HepG2 (cell line): ENCODE measurements around the gene PEX5.

Experiments
- BHLHE40 ChIP-seq: IDR thresholded peaks from 2 replicates; pipeline ENCODE4 v1.6.1; 2011; ENCODE audit warnings: low read length, improper control_type of control experiment
- CTCF ChIP-seq: sonication (generic); formaldehyde crosslinking; IDR thresholded peaks from 2 replicates; pipeline ENCODE4 v1.5.0; 2020; ENCODE audit warnings: mild to moderate bottlenecking, missing genetic modification reagents, moderate library complexity
- FOXA1 ChIP-seq, 2 experiments: fragments of 450-650 bp in 1 of 2; sonication (generic) in 1 of 2; formaldehyde crosslinking in 1 of 2; IDR thresholded peaks; 2 replicates each; pipeline versions ENCODE4 v1.4.0 to v1.6.1; 2016 to 2020; ENCODE audit warnings: missing genetic modification reagents in 1 of 2
- GABPA ChIP-seq, 2 experiments: IDR thresholded peaks; 2 replicates each; pipeline ENCODE4 v1.6.1; 2011 to 2016; ENCODE audit warnings: low read depth in 2 of 2, low read length in 1 of 2, missing biosample characterization in 1 of 2, missing genetic modification characterization in 1 of 2
- NBN ChIP-seq: fragments of 450-650 bp; conservative IDR thresholded peaks from 2 replicates; pipeline ENCODE4 v1.6.1; 2017
- NFYB ChIP-seq: sonication (generic); formaldehyde crosslinking; IDR thresholded peaks from 2 replicates; pipeline ENCODE4 v1.4.0; 2020; ENCODE audit warnings: missing genetic modification reagents
- RAD21 ChIP-seq: fragments of 450-650 bp; formaldehyde crosslinking; IDR thresholded peaks from 2 replicates; pipeline ENCODE4 v1.5.0; 2020; ENCODE audit warnings: mild to moderate bottlenecking
- XRCC5 ChIP-seq: fragments of 200-400 bp; formaldehyde crosslinking; optimal IDR thresholded peaks from 2 replicates; pipeline ENCODE3; 2017; ENCODE audit warnings: mild to moderate bottlenecking, low read length
- ZFX ChIP-seq: sonication (generic); formaldehyde crosslinking; IDR thresholded peaks from 2 replicates; pipeline ENCODE4 v1.4.0; 2020; ENCODE audit warnings: mild to moderate bottlenecking, low read depth, missing genetic modification reagents, moderate library complexity
- ZNF207 ChIP-seq: fragments of 450-650 bp; IDR thresholded peaks from 2 replicates; pipeline ENCODE4 v1.6.1; 2016; ENCODE audit warnings: antibody characterized with exemption, borderline replicate concordance
- ZNF3 ChIP-seq: IDR thresholded peaks from 2 replicates; pipeline ENCODE4 v1.7.0; 2017; ENCODE audit warnings: inconsistent platforms
- TF ChIP-seq, protein P1 (sequence below): sonication (generic); formaldehyde crosslinking; IDR thresholded peaks from 2 replicates; pipeline ENCODE4 v1.8.0; 2022; ENCODE audit warnings: missing genetic modification reagents, mild to moderate bottlenecking, borderline replicate concordance
- TF ChIP-seq, protein P2 (sequence below): sonication (generic); formaldehyde crosslinking; IDR thresholded peaks from 2 replicates; pipeline ENCODE4 v1.5.1; 2020; ENCODE audit warnings: mild to moderate bottlenecking, missing genetic modification reagents, moderate library complexity

- TF ChIP-seq GABPA (IDR thresholded peaks at IDR 0.05; ENCODE audit: low read depth, low read length) (no peak), GABPA (CRISPR knock-in tag; IDR thresholded peaks at IDR 0.05; ENCODE audit: low read depth) (no peak), ZFX (CRISPR knock-in tag) (no peak), RAD21 (CRISPR knock-in tag) (no peak), XRCC5 (no peak), CTCF (no peak), FOXA1 (IDR thresholded peaks at IDR 0.05) (no peak), FOXA1 (CRISPR knock-in tag; IDR thresholded peaks at IDR 0.05) (no peak), ZNF207 (no peak), NBN (no peak), NFYB (CRISPR knock-in tag) (no peak), ZNF3 (no peak), BHLHE40 (no peak)
- TF ChIP-seq, protein P1, sequence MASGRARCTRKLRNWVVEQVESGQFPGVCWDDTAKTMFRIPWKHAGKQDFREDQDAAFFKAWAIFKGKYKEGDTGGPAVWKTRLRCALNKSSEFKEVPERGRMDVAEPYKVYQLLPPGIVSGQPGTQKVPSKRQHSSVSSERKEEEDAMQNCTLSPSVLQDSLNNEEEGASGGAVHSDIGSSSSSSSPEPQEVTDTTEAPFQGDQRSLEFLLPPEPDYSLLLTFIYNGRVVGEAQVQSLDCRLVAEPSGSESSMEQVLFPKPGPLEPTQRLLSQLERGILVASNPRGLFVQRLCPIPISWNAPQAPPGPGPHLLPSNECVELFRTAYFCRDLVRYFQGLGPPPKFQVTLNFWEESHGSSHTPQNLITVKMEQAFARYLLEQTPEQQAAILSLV (CRISPR knock-in tag), result no peak
- TF ChIP-seq, protein P2, sequence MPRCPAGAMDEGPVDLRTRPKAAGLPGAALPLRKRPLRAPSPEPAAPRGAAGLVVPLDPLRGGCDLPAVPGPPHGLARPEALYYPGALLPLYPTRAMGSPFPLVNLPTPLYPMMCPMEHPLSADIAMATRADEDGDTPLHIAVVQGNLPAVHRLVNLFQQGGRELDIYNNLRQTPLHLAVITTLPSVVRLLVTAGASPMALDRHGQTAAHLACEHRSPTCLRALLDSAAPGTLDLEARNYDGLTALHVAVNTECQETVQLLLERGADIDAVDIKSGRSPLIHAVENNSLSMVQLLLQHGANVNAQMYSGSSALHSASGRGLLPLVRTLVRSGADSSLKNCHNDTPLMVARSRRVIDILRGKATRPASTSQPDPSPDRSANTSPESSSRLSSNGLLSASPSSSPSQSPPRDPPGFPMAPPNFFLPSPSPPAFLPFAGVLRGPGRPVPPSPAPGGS, result no peak
These were observed 13.6 kb downstream of the PEX5 start for GRCh38 chr12:7203109-7203508.
